H9 (cell line): ENCODE results near the gene KIRREL3. TPM values are rescaled to one million over a fixed set of nuclear protein-coding genes. Genes with fewer than 3 reads are reported as not detected.

ENCODE experiments used
- DNase-seq: peaks from one replicate; pipeline ENCODE4 v3.0.0-alpha.2; 2017
- H2AFZ ChIP-seq: one replicate; pipeline ENCODE4 v1.6.1; 2013; ENCODE audit warnings: mild to moderate bottlenecking, low read length, control low read depth, moderate library complexity
- H2AK5ac ChIP-seq: 2 replicates; pipeline ENCODE4 v1.6.1; 2013; ENCODE audit warnings: low read length, control low read depth, mixed read lengths; ENCODE audit not compliant: insufficient read length
- H2BK120ac ChIP-seq: one replicate; pipeline ENCODE4 v1.6.1; 2013; ENCODE audit warnings: low read depth, mild to moderate bottlenecking, low read length, control low read depth, inconsistent platforms; ENCODE audit not compliant: poor library complexity, severe bottlenecking
- H2BK12ac ChIP-seq: 2 replicates; pipeline ENCODE4 v1.6.1; 2013; ENCODE audit warnings: low read length, control low read depth, mixed read lengths, low read depth; ENCODE audit not compliant: insufficient read length
- H2BK15ac ChIP-seq: 2 replicates; pipeline ENCODE4 v1.6.1; 2013; ENCODE audit warnings: low read depth, low read length, control low read depth
- H2BK20ac ChIP-seq: one replicate; pipeline ENCODE4 v1.6.1; 2013; ENCODE audit warnings: low read depth, mild to moderate bottlenecking, low read length, control low read depth, inconsistent platforms; ENCODE audit not compliant: poor library complexity, severe bottlenecking
- H2BK5ac ChIP-seq: 2 replicates; pipeline ENCODE4 v1.6.1; 2013; ENCODE audit warnings: low read length, control low read depth, mixed read lengths; ENCODE audit not compliant: insufficient read length
- H3K14ac ChIP-seq: 2 replicates; pipeline ENCODE4 v1.6.1; 2013; ENCODE audit warnings: low read length, control low read depth; ENCODE audit not compliant: insufficient read depth
- H3K18ac ChIP-seq: 2 replicates; pipeline ENCODE4 v1.6.1; 2013; ENCODE audit warnings: low read depth, mild to moderate bottlenecking, mixed read lengths, low read length, control low read depth; ENCODE audit not compliant: insufficient read length
- H3K23ac ChIP-seq: 2 replicates; pipeline ENCODE4 v1.6.1; 2013; ENCODE audit warnings: low read length, control low read depth, mixed read lengths, low read depth; ENCODE audit not compliant: insufficient read length
- H3K23me2 ChIP-seq: 2 replicates; pipeline ENCODE4 v1.6.1; 2013; ENCODE audit warnings: low read depth, mild to moderate bottlenecking, mixed read lengths, low read length, control low read depth; ENCODE audit not compliant: insufficient read length, poor library complexity, severe bottlenecking
- H3K27ac ChIP-seq: 2 replicates; pipeline ENCODE4 v1.5.1; 2013; ENCODE audit warnings: low read length, control low read depth, mixed read lengths, low read depth; ENCODE audit not compliant: insufficient read length
- H3K27me3 ChIP-seq: 2 replicates; pipeline ENCODE4 v1.6.1; 2013; ENCODE audit warnings: low read length, control low read depth, inconsistent platforms; ENCODE audit not compliant: insufficient read depth
- H3K4ac ChIP-seq: 2 replicates; pipeline ENCODE4 v1.6.1; 2013; ENCODE audit warnings: low read depth, mild to moderate bottlenecking, control low read depth, inconsistent platforms, low read length, moderate library complexity
- H3K4me1 ChIP-seq: 2 replicates; pipeline ENCODE4 v1.6.1; 2013; ENCODE audit warnings: low read length, control low read depth, inconsistent platforms; ENCODE audit not compliant: insufficient read depth
- H3K4me2 ChIP-seq: 2 replicates; pipeline ENCODE4 v1.6.1; 2013; ENCODE audit warnings: low read length, control low read depth, mixed read lengths; ENCODE audit not compliant: insufficient read length, insufficient read depth
- H3K56ac ChIP-seq: 2 replicates; pipeline ENCODE4 v1.6.1; 2013; ENCODE audit warnings: low read depth, mild to moderate bottlenecking, mixed read lengths, low read length, control low read depth; ENCODE audit not compliant: insufficient read length
- H3K79me1 ChIP-seq: 2 replicates; pipeline ENCODE4 v1.6.1; 2013; ENCODE audit warnings: low read depth, mild to moderate bottlenecking, moderate library complexity, low read length, control low read depth, inconsistent platforms; ENCODE audit not compliant: insufficient read depth, poor library complexity, severe bottlenecking
- H3K79me2 ChIP-seq: 2 replicates; pipeline ENCODE4 v1.6.1; 2013; ENCODE audit warnings: low read length, control low read depth, inconsistent platforms; ENCODE audit not compliant: insufficient read depth
- H3K9ac ChIP-seq: 2 replicates; pipeline ENCODE4 v1.6.1; 2013; ENCODE audit warnings: low read length, control low read depth, mixed read lengths; ENCODE audit not compliant: insufficient read length; ENCODE audit errors: extremely low read depth
- H3K9me3 ChIP-seq: one replicate; pipeline ENCODE4 v1.6.1; 2013; ENCODE audit warnings: low read depth, low read length, inconsistent platforms; ENCODE audit not compliant: control insufficient read depth
- H3T11ph ChIP-seq: one replicate; pipeline ENCODE4 v1.6.1; 2013; ENCODE audit warnings: mild to moderate bottlenecking, low read length, control low read depth, inconsistent platforms
- H4K20me1 ChIP-seq: one replicate; pipeline ENCODE4 v1.6.1; 2013; ENCODE audit not compliant: control insufficient read depth, insufficient read length, insufficient read depth
- H4K5ac ChIP-seq: 2 replicates; pipeline ENCODE4 v1.6.1; 2013; ENCODE audit warnings: low read depth, mild to moderate bottlenecking, mixed read lengths, low read length, control low read depth; ENCODE audit not compliant: insufficient read length
- H4K8ac ChIP-seq: replicated peaks from 2 replicates; pipeline ENCODE4 v1.6.1; 2013; ENCODE audit warnings: low read length, control low read depth, mixed read lengths, low read depth; ENCODE audit not compliant: insufficient read length
- H4K91ac ChIP-seq: 2 replicates; pipeline ENCODE4 v1.6.1; 2013; ENCODE audit warnings: low read depth, mild to moderate bottlenecking, moderate library complexity, mixed read lengths, low read length, control low read depth; ENCODE audit not compliant: insufficient read length
- H3K27ac Mint-ChIP-seq, 3 experiments: 2 replicates in 2 of 3; 3 replicates in 1 of 3; pipeline ENCODE4 v1.8.0; 2020 to 2021; ENCODE audit warnings: mixed read lengths in 3 of 3, mild to moderate bottlenecking in 1 of 3, moderate library complexity in 1 of 3
- H3K27me3 Mint-ChIP-seq: 2 replicates; pipeline ENCODE4 v1.8.0; 2021; ENCODE audit warnings: low read depth, mild to moderate bottlenecking, moderate library complexity, mixed read lengths
- H3K36me3 Mint-ChIP-seq, 3 experiments: 2 replicates in 2 of 3; 3 replicates in 1 of 3; pipeline ENCODE4 v1.8.0; 2020 to 2021; ENCODE audit warnings: low read depth in 3 of 3, mixed read lengths in 3 of 3; ENCODE audit not compliant: insufficient read depth in 1 of 3
- H3K4me1 Mint-ChIP-seq, 2 experiments: 2 replicates each; pipeline ENCODE4 v1.8.0; 2020; ENCODE audit warnings: mixed read lengths in 2 of 2
- H3K4me3 Mint-ChIP-seq, 2 experiments: 2 replicates in 1 of 2; 3 replicates in 1 of 2; pipeline ENCODE4 v1.8.0; 2020 to 2021; ENCODE audit warnings: mild to moderate bottlenecking in 2 of 2, mixed read lengths in 2 of 2, moderate library complexity in 1 of 2
- H3K9me3 Mint-ChIP-seq, 2 experiments: 2 replicates in 1 of 2; 3 replicates in 1 of 2; pipeline ENCODE4 v1.8.0; 2020; ENCODE audit warnings: mild to moderate bottlenecking in 2 of 2, mixed read lengths in 2 of 2, moderate library complexity in 1 of 2
- WGBS: extraction: QIAGEN DNeasy Blood & Tissue Kit; methylation state at CpG from one replicate; pipeline ENCODE4 v1.1.7; 2013; ENCODE audit warnings: missing lambda C conversion rate, low lambda C conversion rate, mixed read lengths; ENCODE audit not compliant: insufficient read length; ENCODE audit errors: extremely low coverage; 5-methylcytosine and 5-hydroxymethylcytosine counted together
- total RNA-seq: library from RNA; stranded (reverse); gene quantifications from 2 replicates; pipeline ENCODE4 v1.2.1, GENCODE V29; 2021
- TF ChIP-seq, protein P1 (sequence below): fragments of 200-600 bp; sonication (generic); conservative IDR thresholded peaks from 3 replicates; pipeline ENCODE4 v1.8.0; 2021; ENCODE audit warnings: antibody characterized with exemption, mild to moderate bottlenecking

KIRREL3 gene
- total RNA-seq, 1 experiment from 2014 or later: 0.17 TPM

- Histone ChIP-seq H2BK5ac (no peak overlapping the region), H4K8ac (no peak overlapping the region), H4K20me1 (no peaks in the 10 kb centered on the region), H3K18ac (no peak overlapping the region), H3T11ph (no peak overlapping the region), H4K91ac (no peak overlapping the region), H2BK20ac (no peak overlapping the region), H2BK120ac (no peak overlapping the region), H2AFZ (no peak overlapping the region), H3K9ac (no peak overlapping the region), H2BK12ac (no peak overlapping the region), H3K23ac (no peak overlapping the region), H2AK5ac (no peak overlapping the region), H3K4ac (no peak overlapping the region), H3K79me1 (no peaks in the 10 kb centered on the region), H3K14ac (no peak overlapping the region; the same call in 1 of the 2 replicates), H4K5ac (no peak overlapping the region), H3K4me1 (peaks cover 3% of the 10 kb centered on the region; the same call in 1 of the 2 replicates), H3K56ac (no peak overlapping the region), H3K27me3 (no peaks in the 10 kb centered on the region), H2BK15ac (no peak overlapping the region), H3K79me2 (no peaks in the 10 kb centered on the region), H3K4me2 (no peak overlapping the region), H3K9me3 (no peaks in the 10 kb centered on the region), H3K27ac (no peak overlapping the region), H3K23me2 (no peaks in the 10 kb centered on the region)
- H3K4me3 Mint-ChIP-seq: no peak overlapping the region
- peaks cover 21 to 34% of the 10 kb centered on the region in 2 experiments for H3K4me1 Mint-ChIP-seq
- TF ChIP-seq, protein P1, sequence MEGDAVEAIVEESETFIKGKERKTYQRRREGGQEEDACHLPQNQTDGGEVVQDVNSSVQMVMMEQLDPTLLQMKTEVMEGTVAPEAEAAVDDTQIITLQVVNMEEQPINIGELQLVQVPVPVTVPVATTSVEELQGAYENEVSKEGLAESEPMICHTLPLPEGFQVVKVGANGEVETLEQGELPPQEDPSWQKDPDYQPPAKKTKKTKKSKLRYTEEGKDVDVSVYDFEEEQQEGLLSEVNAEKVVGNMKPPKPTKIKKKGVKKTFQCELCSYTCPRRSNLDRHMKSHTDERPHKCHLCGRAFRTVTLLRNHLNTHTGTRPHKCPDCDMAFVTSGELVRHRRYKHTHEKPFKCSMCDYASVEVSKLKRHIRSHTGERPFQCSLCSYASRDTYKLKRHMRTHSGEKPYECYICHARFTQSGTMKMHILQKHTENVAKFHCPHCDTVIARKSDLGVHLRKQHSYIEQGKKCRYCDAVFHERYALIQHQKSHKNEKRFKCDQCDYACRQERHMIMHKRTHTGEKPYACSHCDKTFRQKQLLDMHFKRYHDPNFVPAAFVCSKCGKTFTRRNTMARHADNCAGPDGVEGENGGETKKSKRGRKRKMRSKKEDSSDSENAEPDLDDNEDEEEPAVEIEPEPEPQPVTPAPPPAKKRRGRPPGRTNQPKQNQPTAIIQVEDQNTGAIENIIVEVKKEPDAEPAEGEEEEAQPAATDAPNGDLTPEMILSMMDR: no peak
- WGBS: no CpG with 5 or more reads among the region's 13 CpGs
- H3K27ac Mint-ChIP-seq: no peak overlapping the region
- DNase-seq: no peak
- H3K36me3 Mint-ChIP-seq: no peaks in the 10 kb centered on the region
- H3K27me3 Mint-ChIP-seq: peaks cover 7% of the 10 kb centered on the region
- no peaks in the 10 kb centered on the region for H3K9me3 Mint-ChIP-seq
These were observed 557.5 kb downstream of the KIRREL3 start for GRCh38 chr11:126443120-126443519.
